OCI-LY1 (cell line): ENCODE data around the gene RGS14.
"Not testable (repeated sequence)": the region's sequence is repeated elsewhere in the genome, so short reads cannot be mapped to it uniquely, and the experiment has no call there.

Experiments
- H2AFZ ChIP-seq: fragments of 200-600 bp; sonication (generic), shearing (Covaris generic); 2 replicates; pipeline ENCODE4 v1.6.0; 2014; ENCODE audit warnings: antibody characterized with exemption, mild to moderate bottlenecking, low read length
- H3F3A ChIP-seq: fragments of 200-600 bp; sonication (generic), shearing (Covaris generic); 2 replicates; pipeline ENCODE4 v1.6.0; 2014; ENCODE audit warnings: mild to moderate bottlenecking, antibody characterized with exemption, low read length, moderate library complexity; ENCODE audit not compliant: insufficient read depth
- H3K27ac ChIP-seq: fragments of 200-600 bp; sonication (generic); 2 replicates; pipeline ENCODE4 v1.5.1; 2014; ENCODE audit warnings: low read length, mixed run types, mild to moderate bottlenecking, low read depth; ENCODE audit not compliant: poor library complexity, severe bottlenecking
- H3K27me3 ChIP-seq: fragments of 200-600 bp; sonication (generic); 2 replicates; pipeline ENCODE4 v1.6.0; 2014; ENCODE audit warnings: antibody characterized with exemption, mild to moderate bottlenecking, low read length, moderate library complexity; ENCODE audit not compliant: insufficient read depth
- H3K36me3 ChIP-seq: fragments of 200-600 bp; sonication (generic); 2 replicates; pipeline ENCODE4 v1.6.1; 2014; ENCODE audit warnings: mild to moderate bottlenecking, antibody characterized with exemption, low read length, moderate library complexity, mixed read lengths; ENCODE audit not compliant: insufficient read depth
- H3K4me1 ChIP-seq: fragments of 200-600 bp; sonication (generic); 2 replicates; pipeline ENCODE4 v1.5.1; 2014; ENCODE audit warnings: mild to moderate bottlenecking, low read length, moderate library complexity; ENCODE audit not compliant: insufficient read depth, severe bottlenecking
- H3K4me2 ChIP-seq: fragments of 200-600 bp; sonication (generic), shearing (Covaris generic); 2 replicates; pipeline ENCODE4 v1.6.1; 2014; ENCODE audit warnings: low read length
- H3K4me3 ChIP-seq: fragments of 200-600 bp; sonication (generic); 2 replicates; pipeline ENCODE4 v1.5.1; 2014; ENCODE audit warnings: low read length, low read depth, mild to moderate bottlenecking, mixed read lengths; ENCODE audit not compliant: poor library complexity, severe bottlenecking
- H3K79me2 ChIP-seq: fragments of 200-600 bp; shearing (Covaris generic); 2 replicates; pipeline ENCODE4 v1.6.1; 2016; ENCODE audit warnings: mixed run types, low read length, mixed read lengths; ENCODE audit not compliant: insufficient read depth
- H3K9ac ChIP-seq: fragments of 200-600 bp; sonication (generic), shearing (Covaris generic); 2 replicates; pipeline ENCODE4 v1.6.1; 2014; ENCODE audit warnings: mild to moderate bottlenecking, low read length, mixed read lengths
- H3K9me2 ChIP-seq: fragments of 200-600 bp; sonication (generic), shearing (Covaris generic); 2 replicates; pipeline ENCODE4 v1.6.1; 2014; ENCODE audit warnings: low read depth, mild to moderate bottlenecking, low read length, mixed read lengths
- H3K9me3 ChIP-seq: fragments of 200-600 bp; shearing (Covaris generic); 2 replicates; pipeline ENCODE4 v1.6.1; 2014; ENCODE audit warnings: low read length, mixed read lengths
- H4K20me1 ChIP-seq: fragments of 200-600 bp; sonication (generic), shearing (Covaris generic); 2 replicates; pipeline ENCODE4 v1.6.0; 2016; ENCODE audit warnings: mild to moderate bottlenecking, low read length; ENCODE audit not compliant: insufficient read depth
- CTCF ChIP-seq: fragments of 200-600 bp; sonication (generic), shearing (Covaris generic); IDR thresholded peaks from 2 replicates; pipeline ENCODE4 v1.5.1; 2017; ENCODE audit warnings: mild to moderate bottlenecking, antibody characterized with exemption, low read length, moderate library complexity, mixed read lengths
- EZH2 ChIP-seq: fragments of 200-600 bp; sonication (generic), shearing (Covaris generic); IDR thresholded peaks from 2 replicates; pipeline ENCODE4 v1.8.0; 2017; ENCODE audit warnings: borderline replicate concordance, mixed run types, mild to moderate bottlenecking, antibody characterized with exemption, low read length, moderate library complexity, mixed read lengths

Gene RGS14

GRCh38 chr5:177374211-177374610 is 16.5 kb downstream of the RGS14 start:
- no peaks in the 10 kb centered on the region for H3K9me3 ChIP-seq
- TF ChIP-seq EZH2 (no peak), CTCF (no peak)
- H3K4me1 ChIP-seq = peaks cover 20% of the 10 kb centered on the region
- H3K9me2 ChIP-seq = no peaks in the 10 kb centered on the region
- H3F3A ChIP-seq = no peaks in the 10 kb centered on the region
- H3K27ac ChIP-seq = no peak overlapping the region
- no peaks in the 10 kb centered on the region for H4K20me1 ChIP-seq
- no peak overlapping the region for H3K4me2 ChIP-seq
- no peaks in the 10 kb centered on the region for H3K27me3 ChIP-seq
- no peak overlapping the region for H3K4me3 ChIP-seq
- H2AFZ ChIP-seq = no peak overlapping the region
- H3K36me3 ChIP-seq = peaks cover 12% of the 10 kb centered on the region
- H3K79me2 ChIP-seq = no peaks in the 10 kb centered on the region
- H3K9ac ChIP-seq = no peak overlapping the region

DNA sequence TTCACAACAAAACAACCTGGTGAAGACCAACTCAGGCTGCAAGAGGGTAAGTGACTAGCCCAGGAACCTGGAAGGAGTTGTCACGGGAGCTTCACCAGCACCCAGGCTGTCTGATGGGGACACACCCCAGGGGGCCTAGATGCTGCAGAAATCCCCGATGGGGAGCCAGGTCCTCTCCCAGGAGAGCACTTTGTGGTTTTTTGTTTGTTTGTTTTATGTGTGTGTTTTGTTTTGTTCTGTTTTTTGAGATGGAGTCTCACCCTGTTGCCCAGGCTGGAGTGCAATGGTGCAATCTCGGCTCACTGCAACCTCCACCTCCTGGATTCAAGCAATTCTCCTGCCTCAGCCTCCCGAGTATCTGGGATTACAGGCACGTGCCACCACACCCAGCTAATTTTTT is 17.8 kb downstream of the RGS14 start:
- H2AFZ ChIP-seq, H4K20me1 ChIP-seq, H3K9me3 ChIP-seq, H3K4me2 ChIP-seq, H3F3A ChIP-seq, H3K4me1 ChIP-seq, H3K79me2 ChIP-seq, H3K9ac ChIP-seq, H3K4me3 ChIP-seq, H3K27me3 ChIP-seq, H3K27ac ChIP-seq, H3K9me2 ChIP-seq: not testable (repeated sequence)
- H3K36me3 ChIP-seq = peaks cover 12% of the 10 kb centered on the region

DNA sequence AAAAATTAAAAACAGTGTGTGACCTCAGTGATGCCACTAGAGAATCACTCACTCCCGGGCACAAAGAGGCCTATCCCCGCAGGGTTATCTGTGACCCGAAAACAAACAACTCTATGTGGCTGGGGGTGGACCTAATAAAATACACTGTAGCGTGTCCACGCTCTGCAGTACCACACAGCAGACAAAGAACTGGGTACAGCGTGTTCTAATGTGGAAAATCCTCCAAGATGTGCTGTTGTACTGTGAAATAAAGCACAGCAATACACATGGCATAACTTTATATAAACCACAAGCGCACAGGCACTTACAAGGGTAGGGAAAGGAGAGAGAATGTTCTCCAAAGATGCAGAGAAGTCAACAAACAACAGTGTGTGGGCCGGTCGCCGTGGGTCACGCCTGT is 18.4 kb downstream of the RGS14 start:
- no peak overlapping the region for H3K27ac ChIP-seq
- H3K9me2 ChIP-seq = no peaks in the 10 kb centered on the region
- H3K9ac ChIP-seq = no peak overlapping the region
- H3K27me3 ChIP-seq = no peaks in the 10 kb centered on the region
- H3F3A ChIP-seq = no peaks in the 10 kb centered on the region
- no peak overlapping the region for H3K4me3 ChIP-seq
- TF ChIP-seq CTCF (no peak), EZH2 (no peak)
- H3K4me1 ChIP-seq = peaks cover 6% of the 10 kb centered on the region
- H2AFZ ChIP-seq = no peak overlapping the region
- H3K9me3 ChIP-seq = no peaks in the 10 kb centered on the region
- no peak overlapping the region for H3K4me2 ChIP-seq
- peaks cover 12% of the 10 kb centered on the region for H3K36me3 ChIP-seq
- H3K79me2 ChIP-seq = no peaks in the 10 kb centered on the region
- no peaks in the 10 kb centered on the region for H4K20me1 ChIP-seq

DNA sequence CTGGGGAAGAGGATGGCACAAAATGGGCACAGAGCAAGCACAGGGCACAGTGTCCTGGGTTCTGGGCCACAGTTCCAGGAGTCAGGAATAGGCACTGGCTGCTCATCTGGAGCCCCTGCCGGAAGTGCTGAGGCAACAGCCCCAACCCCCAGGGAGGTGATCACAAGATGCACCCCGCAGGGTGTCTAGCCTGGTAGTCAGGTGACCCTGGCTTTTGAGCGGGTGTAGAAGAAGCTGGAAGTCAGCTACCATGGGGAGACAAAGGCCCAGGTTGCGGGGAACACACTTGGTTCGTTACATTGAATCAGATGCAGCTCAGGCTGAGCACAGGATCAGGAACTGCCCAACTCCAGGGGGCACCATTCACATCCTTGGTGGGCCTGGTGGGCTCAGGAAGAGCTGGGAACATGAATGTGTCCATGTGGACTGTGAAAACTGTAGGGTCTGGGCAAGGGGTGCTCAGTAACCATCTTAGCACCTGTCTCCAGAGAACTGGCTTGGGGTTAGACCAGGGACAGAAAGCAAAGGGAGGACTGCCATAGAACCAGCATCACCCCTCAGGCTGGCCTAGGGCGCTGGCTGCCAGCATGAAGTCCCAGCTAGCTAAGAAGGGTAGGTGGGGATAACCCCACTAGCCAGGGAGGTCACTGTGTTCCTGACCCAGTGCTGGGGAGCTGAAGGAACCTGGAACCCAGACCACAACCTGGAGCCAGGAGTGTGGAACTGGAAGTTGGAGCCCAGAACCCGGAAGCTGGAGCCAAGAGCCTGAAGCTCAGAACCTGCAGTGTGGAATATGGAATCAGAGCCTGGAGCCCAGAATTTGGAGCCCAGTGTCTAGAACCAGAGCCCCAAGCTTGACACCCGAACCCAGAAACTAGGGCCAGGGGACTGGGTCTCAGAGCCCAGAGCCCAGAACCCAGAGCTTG is 20.4 kb downstream of the RGS14 start:
- Histone ChIP-seq H3K4me1 (no peaks in the 10 kb centered on the region), H3K9ac (no peak overlapping the region), H3K9me3 (no peaks in the 10 kb centered on the region), H3K4me3 (no peak overlapping the region), H3K4me2 (no peak overlapping the region), H3F3A (no peaks in the 10 kb centered on the region), H3K27me3 (no peaks in the 10 kb centered on the region), H4K20me1 (no peaks in the 10 kb centered on the region), H3K9me2 (no peaks in the 10 kb centered on the region), H3K36me3 (peaks cover under 1% of the 10 kb centered on the region; the same call in 1 of the 2 replicates), H2AFZ (no peak overlapping the region), H3K79me2 (no peaks in the 10 kb centered on the region), H3K27ac (no peak overlapping the region)
- TF ChIP-seq EZH2 = no peak
- peak; percentile 11; the same call in 1 of the 2 replicates for TF ChIP-seq CTCF
